ENCODE results near the gene CD27. TPM values are rescaled to one million over a fixed set of nuclear protein-coding genes. Genes with fewer than 3 reads are reported as not detected.

Gene CD27
- total RNA-seq, 6 experiments from 2014 or later = 0.19 to 0.28 TPM; not detected in 4

GRCh38 chr12:6452944-6453630, 8.3 kb downstream of the CD27 start:
- DNase-seq = no peak
- peaks cover 2% of the 10 kb centered on the region for H3K27me3 Mint-ChIP-seq (ENCODE audit: insufficient read depth)
- no peaks in the 10 kb centered on the region for H3K9me3 Mint-ChIP-seq
- peak overlapping the region; percentile 99 for H3K27ac Mint-ChIP-seq
- peaks cover 13% of the 10 kb centered on the region for H3K36me3 Mint-ChIP-seq (ENCODE audit: low read depth)
- TF ChIP-seq CTCF (IDR thresholded peaks at IDR 0.05) = no peak
- peak overlapping the region; percentile 94 for H3K4me3 Mint-ChIP-seq
- peaks cover 34% of the 10 kb centered on the region for H3K4me1 Mint-ChIP-seq (ENCODE audit: low read depth)

GRCh38 chr12:6457220-6457945, 12.6 kb downstream of the CD27 start:
- no peak for DNase-seq
- H3K27me3 Mint-ChIP-seq (ENCODE audit: insufficient read depth) = peaks cover 2% of the 10 kb centered on the region; the same call in 1 of the 2 replicates
- H3K4me1 Mint-ChIP-seq (ENCODE audit: low read depth) = peaks cover 7% of the 10 kb centered on the region
- no peak for TF ChIP-seq CTCF (IDR thresholded peaks at IDR 0.05)
- peaks cover 24% of the 10 kb centered on the region for H3K36me3 Mint-ChIP-seq (ENCODE audit: low read depth)
- no peak overlapping the region for H3K4me3 Mint-ChIP-seq
- H3K27ac Mint-ChIP-seq = peak overlapping the region; percentile 42; the same call in 1 of the 2 replicates
- no peaks in the 10 kb centered on the region for H3K9me3 Mint-ChIP-seq

GRCh38 chr12:6458281-6459003, 13.7 kb downstream of the CD27 start:
- no peak overlapping the region for H3K4me3 Mint-ChIP-seq
- H3K27ac Mint-ChIP-seq = no peak overlapping the region
- TF ChIP-seq CTCF (IDR thresholded peaks at IDR 0.05) = no peak
- H3K4me1 Mint-ChIP-seq (ENCODE audit: low read depth) = no peaks in the 10 kb centered on the region
- no peak for DNase-seq
- peaks cover 22% of the 10 kb centered on the region for H3K36me3 Mint-ChIP-seq (ENCODE audit: low read depth)
- no peaks in the 10 kb centered on the region for H3K9me3 Mint-ChIP-seq
- H3K27me3 Mint-ChIP-seq (ENCODE audit: insufficient read depth) = peaks cover 2% of the 10 kb centered on the region; the same call in 1 of the 2 replicates

- Mint-ChIP-seq H3K9me3 (no peaks in the 10 kb centered on the region), H3K36me3 (ENCODE audit: low read depth) (peaks cover 21% of the 10 kb centered on the region), H3K4me3 (no peak overlapping the region), H3K4me1 (ENCODE audit: low read depth) (no peaks in the 10 kb centered on the region), H3K27me3 (ENCODE audit: insufficient read depth) (peaks cover 2% of the 10 kb centered on the region; the same call in 1 of the 2 replicates), H3K27ac (no peak overlapping the region)
- no peak for TF ChIP-seq CTCF (IDR thresholded peaks at IDR 0.05)
- DNase-seq = no peak
Observed at GRCh38 chr12:6459004-6459337, 14.2 kb downstream of the CD27 start.

GRCh38 chr12:6460751-6461371, 16.1 kb downstream of the CD27 start:
- no peak for TF ChIP-seq CTCF (IDR thresholded peaks at IDR 0.05)
- Mint-ChIP-seq H3K27me3 (ENCODE audit: insufficient read depth) (peaks cover 2% of the 10 kb centered on the region; the same call in 1 of the 2 replicates), H3K36me3 (ENCODE audit: low read depth) (peaks cover 36% of the 10 kb centered on the region), H3K27ac (no peak overlapping the region), H3K4me3 (no peak overlapping the region), H3K9me3 (no peaks in the 10 kb centered on the region), H3K4me1 (ENCODE audit: low read depth) (no peaks in the 10 kb centered on the region)
- no peak for DNase-seq

Data from HFFc6 (cell line).